Liver (tissue), 9 donors: ENCODE results near the gene NCDN. TPM values are rescaled to one million over a fixed set of nuclear protein-coding genes. Genes with fewer than 3 reads are reported as not detected.

Experiments
- DNase-seq: peaks from one replicate; pipeline ENCODE4 v3.0.0-alpha.2; 2017; ENCODE audit warnings: low spot score
- H3K27ac ChIP-seq, 2 donors: one replicate each; pipeline ENCODE4 v1.7.0; 2013; ENCODE audit warnings: inconsistent platforms in 2 of 2, low read length in 2 of 2, control low read depth in 1 of 2, low read depth in 1 of 2, mild to moderate bottlenecking in 1 of 2
- H3K27me3 ChIP-seq, 4 donors: one replicate each; pipeline versions ENCODE4 v1.6.1 to v1.7.0; 2013; ENCODE audit warnings: low read length in 3 of 4, inconsistent platforms in 1 of 4, mild to moderate bottlenecking in 1 of 4, moderate library complexity in 1 of 4; ENCODE audit not compliant: control insufficient read depth in 4 of 4, insufficient read depth in 4 of 4
- H3K36me3 ChIP-seq, 4 donors: one replicate each; pipeline versions ENCODE4 v1.6.1 to v1.7.0; 2013; ENCODE audit warnings: low read length in 3 of 4, mild to moderate bottlenecking in 3 of 4, low read depth in 1 of 4, moderate library complexity in 1 of 4; ENCODE audit not compliant: control insufficient read depth in 4 of 4, insufficient read depth in 3 of 4
- H3K4me1 ChIP-seq, 4 donors: one replicate each; pipeline versions ENCODE4 v1.6.1 to v1.7.0; 2013; ENCODE audit warnings: low read length in 3 of 4, mild to moderate bottlenecking in 3 of 4, moderate library complexity in 1 of 4; ENCODE audit not compliant: control insufficient read depth in 4 of 4, insufficient read depth in 4 of 4
- H3K4me3 ChIP-seq, 3 donors: one replicate each; pipeline versions ENCODE4 v1.6.1 to v1.7.0; 2013; ENCODE audit warnings: low read length in 3 of 3, control low read depth in 1 of 3, low read depth in 1 of 3, mild to moderate bottlenecking in 1 of 3
- H3K9ac ChIP-seq, 2 donors: one replicate each; pipeline ENCODE4 v1.7.0; 2013; ENCODE audit warnings: low read length in 2 of 2, mild to moderate bottlenecking in 2 of 2, moderate library complexity in 2 of 2, control low read depth in 1 of 2, low read depth in 1 of 2
- H3K9me3 ChIP-seq, 4 donors: one replicate each; pipeline versions ENCODE4 v1.6.1 to v1.7.0; 2013; ENCODE audit warnings: low read length in 3 of 4; ENCODE audit not compliant: control insufficient read depth in 4 of 4
- EGR1 ChIP-seq, 2 donors: IDR thresholded peaks; 2 replicates each; pipeline ENCODE4 v1.6.1; 2016 to 2018; ENCODE audit warnings: antibody characterized with exemption in 2 of 2, low read depth in 2 of 2
- FOXA1 ChIP-seq: IDR thresholded peaks from 2 replicates; pipeline ENCODE4 v1.6.1; 2016; ENCODE audit warnings: antibody characterized with exemption
- FOXA2 ChIP-seq: IDR thresholded peaks from 2 replicates; pipeline ENCODE4 v1.6.1; 2016; ENCODE audit warnings: antibody characterized with exemption
- GABPA ChIP-seq, 2 donors: IDR thresholded peaks in 1 of 2; conservative IDR thresholded peaks in 1 of 2; 2 replicates each; pipeline ENCODE4 v1.6.1; 2016; ENCODE audit warnings: antibody characterized with exemption in 2 of 2, mild to moderate bottlenecking in 1 of 2, moderate library complexity in 1 of 2
- HNF4A ChIP-seq, 2 donors: conservative IDR thresholded peaks; 2 replicates each; pipeline ENCODE4 v1.6.1; 2016; ENCODE audit warnings: antibody characterized with exemption in 2 of 2, mild to moderate bottlenecking in 2 of 2
- RAD21 ChIP-seq, 2 donors: IDR thresholded peaks; 2 replicates each; pipeline ENCODE4 v1.6.1; 2016; ENCODE audit warnings: antibody characterized with exemption in 2 of 2, mild to moderate bottlenecking in 2 of 2
- RXRA ChIP-seq, 2 donors: IDR thresholded peaks; 2 replicates each; pipeline ENCODE4 v1.6.1; 2017 to 2018; ENCODE audit warnings: antibody characterized with exemption in 2 of 2, mild to moderate bottlenecking in 1 of 2
- SP1 ChIP-seq: IDR thresholded peaks from 2 replicates; pipeline ENCODE4 v1.6.1; 2018; ENCODE audit warnings: antibody characterized with exemption, mild to moderate bottlenecking
- TAF1 ChIP-seq: conservative IDR thresholded peaks from 2 replicates; pipeline ENCODE4 v1.6.1; 2016; ENCODE audit warnings: antibody characterized with exemption, mild to moderate bottlenecking
- YY1 ChIP-seq: IDR thresholded peaks from 2 replicates; pipeline ENCODE4 v1.6.1; 2016; ENCODE audit warnings: antibody characterized with exemption, mild to moderate bottlenecking
- WGBS: extraction: QIAGEN DNeasy Blood & Tissue Kit; methylation state at CpG from one replicate; pipeline ENCODE4 v1.1.7; 2013; 5-methylcytosine and 5-hydroxymethylcytosine counted together
- polyA plus RNA-seq, 2 donors: library from polyadenylated mRNA; stranded (reverse) in 1 of 2; unstranded in 1 of 2; fragments of 200-250 nt in 1 of 2; fragments of >200 nt in 1 of 2; fragmentation: Nextera tagmentation in 1 of 2; extraction: Ambion mirVana in 1 of 2; gene quantifications; one replicate each; pipeline versions ENCODE4 v1.2.1 to v1.2.3, GENCODE V29; 2013 to 2015
- total RNA-seq, 2 donors: library from RNA; depleted of rRNA; stranded (reverse); fragments of >200 nt; gene quantifications; one replicate each; pipeline ENCODE4 v1.2.3, GENCODE V29; 2014
- TF ChIP-seq, protein P1 (sequence below): IDR thresholded peaks from 2 replicates; pipeline ENCODE4 v1.6.1; 2016; ENCODE audit warnings: antibody characterized with exemption
- TF ChIP-seq, protein P2 (sequence below): IDR thresholded peaks from 2 replicates; pipeline ENCODE4 v1.6.1; 2016; ENCODE audit warnings: antibody characterized with exemption, mild to moderate bottlenecking
- TF ChIP-seq, protein P3 (sequence below): fragments of 150-350 bp; IDR thresholded peaks from 2 replicates; pipeline ENCODE4 v1.5.1; 2017; ENCODE audit warnings: improper control_type of control experiment, low read depth, low read length; ENCODE audit not compliant: missing input control
- TF ChIP-seq, protein P4 (sequence below): IDR thresholded peaks from 2 replicates; pipeline ENCODE4 v1.6.1; 2016; ENCODE audit warnings: antibody characterized with exemption
- TF ChIP-seq, protein P5 (sequence below): IDR thresholded peaks from 2 replicates; pipeline ENCODE4 v1.6.1; 2016; ENCODE audit warnings: antibody characterized with exemption
- donor health status: healthy.
- donor health status: healthy.
- donor health status: healthy.
- donor health status: healthy.
- donor health status: healthy.

The NCDN gene
- total and polyA plus RNA-seq, 4 donors, result 2.7 to 7.9 (median 5.6) TPM

DNA sequence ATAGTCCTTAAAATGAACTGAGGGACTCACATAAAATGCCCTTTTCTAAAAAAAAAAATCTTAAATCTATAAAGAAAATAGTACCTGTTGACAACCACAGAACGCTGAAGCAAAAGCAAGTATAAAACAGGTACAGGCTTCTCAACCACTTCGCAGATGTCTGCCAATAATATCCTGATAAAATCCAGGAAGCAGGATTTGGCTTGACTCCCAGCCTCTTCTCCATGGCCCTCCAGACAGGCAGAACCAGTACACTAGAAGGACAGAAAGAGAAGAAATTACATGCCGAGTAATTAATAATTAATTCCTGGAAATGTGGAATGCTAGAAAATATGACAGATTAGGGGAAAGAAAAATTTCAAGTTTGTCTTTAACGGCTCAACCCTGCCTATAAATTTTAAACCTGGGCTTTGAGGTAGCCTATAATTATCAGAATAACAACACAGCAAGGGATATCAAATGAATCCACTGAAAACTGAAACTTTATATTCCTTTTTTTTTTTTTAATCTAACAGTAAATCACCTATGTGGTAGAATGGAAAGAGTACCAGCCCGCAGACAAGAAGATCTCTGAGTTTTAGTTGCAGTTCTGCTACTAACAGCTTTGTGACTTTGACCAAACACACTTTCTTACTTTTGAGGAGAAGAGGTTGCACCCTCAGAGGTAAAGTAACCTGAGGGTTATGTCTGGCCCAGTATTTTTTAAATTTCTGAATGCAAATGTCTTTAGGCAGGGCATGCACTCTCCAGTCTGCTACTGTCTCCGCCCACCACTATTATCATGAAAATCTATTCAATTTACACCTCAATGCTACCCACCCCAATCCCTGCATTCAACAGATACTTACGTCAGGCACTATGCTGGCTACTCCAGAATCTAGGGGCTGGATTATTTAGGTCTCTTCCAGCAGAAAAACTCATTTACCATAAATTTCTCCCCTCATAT, 3.1 kb upstream of the NCDN start:
- Histone ChIP-seq H3K4me3 (no peak overlapping the region), H3K27me3 (no peaks in the 10 kb centered on the region), H3K9me3 (no peaks in the 10 kb centered on the region), H3K9ac (no peak overlapping the region), H3K27ac (no peak overlapping the region), H3K4me1 (peaks cover 2 to 48% (median 42%) of the 10 kb centered on the region in 4 donors), H3K36me3 (peaks cover 1 to 25% (median 20%) of the 10 kb centered on the region in 4 donors)
- WGBS, result 51% methylated on average over 7 of the region's 7 CpGs
- no peak for DNase-seq
- TF ChIP-seq YY1, result peak; percentile 49
- no peak for TF ChIP-seq RXRA (IDR thresholded peaks at IDR 0.05)
- TF ChIP-seq, protein P1, sequence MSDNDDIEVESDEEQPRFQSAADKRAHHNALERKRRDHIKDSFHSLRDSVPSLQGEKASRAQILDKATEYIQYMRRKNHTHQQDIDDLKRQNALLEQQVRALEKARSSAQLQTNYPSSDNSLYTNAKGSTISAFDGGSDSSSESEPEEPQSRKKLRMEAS, result no peak
- TF ChIP-seq, protein P2, sequence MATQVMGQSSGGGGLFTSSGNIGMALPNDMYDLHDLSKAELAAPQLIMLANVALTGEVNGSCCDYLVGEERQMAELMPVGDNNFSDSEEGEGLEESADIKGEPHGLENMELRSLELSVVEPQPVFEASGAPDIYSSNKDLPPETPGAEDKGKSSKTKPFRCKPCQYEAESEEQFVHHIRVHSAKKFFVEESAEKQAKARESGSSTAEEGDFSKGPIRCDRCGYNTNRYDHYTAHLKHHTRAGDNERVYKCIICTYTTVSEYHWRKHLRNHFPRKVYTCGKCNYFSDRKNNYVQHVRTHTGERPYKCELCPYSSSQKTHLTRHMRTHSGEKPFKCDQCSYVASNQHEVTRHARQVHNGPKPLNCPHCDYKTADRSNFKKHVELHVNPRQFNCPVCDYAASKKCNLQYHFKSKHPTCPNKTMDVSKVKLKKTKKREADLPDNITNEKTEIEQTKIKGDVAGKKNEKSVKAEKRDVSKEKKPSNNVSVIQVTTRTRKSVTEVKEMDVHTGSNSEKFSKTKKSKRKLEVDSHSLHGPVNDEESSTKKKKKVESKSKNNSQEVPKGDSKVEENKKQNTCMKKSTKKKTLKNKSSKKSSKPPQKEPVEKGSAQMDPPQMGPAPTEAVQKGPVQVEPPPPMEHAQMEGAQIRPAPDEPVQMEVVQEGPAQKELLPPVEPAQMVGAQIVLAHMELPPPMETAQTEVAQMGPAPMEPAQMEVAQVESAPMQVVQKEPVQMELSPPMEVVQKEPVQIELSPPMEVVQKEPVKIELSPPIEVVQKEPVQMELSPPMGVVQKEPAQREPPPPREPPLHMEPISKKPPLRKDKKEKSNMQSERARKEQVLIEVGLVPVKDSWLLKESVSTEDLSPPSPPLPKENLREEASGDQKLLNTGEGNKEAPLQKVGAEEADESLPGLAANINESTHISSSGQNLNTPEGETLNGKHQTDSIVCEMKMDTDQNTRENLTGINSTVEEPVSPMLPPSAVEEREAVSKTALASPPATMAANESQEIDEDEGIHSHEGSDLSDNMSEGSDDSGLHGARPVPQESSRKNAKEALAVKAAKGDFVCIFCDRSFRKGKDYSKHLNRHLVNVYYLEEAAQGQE, result no peak
- no peak for TF ChIP-seq HNF4A (conservative IDR thresholded peaks at IDR 0.05)
- TF ChIP-seq, protein P3, sequence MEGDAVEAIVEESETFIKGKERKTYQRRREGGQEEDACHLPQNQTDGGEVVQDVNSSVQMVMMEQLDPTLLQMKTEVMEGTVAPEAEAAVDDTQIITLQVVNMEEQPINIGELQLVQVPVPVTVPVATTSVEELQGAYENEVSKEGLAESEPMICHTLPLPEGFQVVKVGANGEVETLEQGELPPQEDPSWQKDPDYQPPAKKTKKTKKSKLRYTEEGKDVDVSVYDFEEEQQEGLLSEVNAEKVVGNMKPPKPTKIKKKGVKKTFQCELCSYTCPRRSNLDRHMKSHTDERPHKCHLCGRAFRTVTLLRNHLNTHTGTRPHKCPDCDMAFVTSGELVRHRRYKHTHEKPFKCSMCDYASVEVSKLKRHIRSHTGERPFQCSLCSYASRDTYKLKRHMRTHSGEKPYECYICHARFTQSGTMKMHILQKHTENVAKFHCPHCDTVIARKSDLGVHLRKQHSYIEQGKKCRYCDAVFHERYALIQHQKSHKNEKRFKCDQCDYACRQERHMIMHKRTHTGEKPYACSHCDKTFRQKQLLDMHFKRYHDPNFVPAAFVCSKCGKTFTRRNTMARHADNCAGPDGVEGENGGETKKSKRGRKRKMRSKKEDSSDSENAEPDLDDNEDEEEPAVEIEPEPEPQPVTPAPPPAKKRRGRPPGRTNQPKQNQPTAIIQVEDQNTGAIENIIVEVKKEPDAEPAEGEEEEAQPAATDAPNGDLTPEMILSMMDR, result no peak
- TF ChIP-seq, protein P4, sequence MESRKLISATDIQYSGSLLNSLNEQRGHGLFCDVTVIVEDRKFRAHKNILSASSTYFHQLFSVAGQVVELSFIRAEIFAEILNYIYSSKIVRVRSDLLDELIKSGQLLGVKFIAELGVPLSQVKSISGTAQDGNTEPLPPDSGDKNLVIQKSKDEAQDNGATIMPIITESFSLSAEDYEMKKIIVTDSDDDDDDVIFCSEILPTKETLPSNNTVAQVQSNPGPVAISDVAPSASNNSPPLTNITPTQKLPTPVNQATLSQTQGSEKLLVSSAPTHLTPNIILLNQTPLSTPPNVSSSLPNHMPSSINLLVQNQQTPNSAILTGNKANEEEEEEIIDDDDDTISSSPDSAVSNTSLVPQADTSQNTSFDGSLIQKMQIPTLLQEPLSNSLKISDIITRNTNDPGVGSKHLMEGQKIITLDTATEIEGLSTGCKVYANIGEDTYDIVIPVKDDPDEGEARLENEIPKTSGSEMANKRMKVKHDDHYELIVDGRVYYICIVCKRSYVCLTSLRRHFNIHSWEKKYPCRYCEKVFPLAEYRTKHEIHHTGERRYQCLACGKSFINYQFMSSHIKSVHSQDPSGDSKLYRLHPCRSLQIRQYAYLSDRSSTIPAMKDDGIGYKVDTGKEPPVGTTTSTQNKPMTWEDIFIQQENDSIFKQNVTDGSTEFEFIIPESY, result no peak
- no peak for TF ChIP-seq GABPA (IDR thresholded peaks at IDR 0.05 in 1 of 2, conservative IDR thresholded peaks at IDR 0.05 in 1 of 2)
- TF ChIP-seq FOXA2, result no peak
- no peak for TF ChIP-seq TAF1
- peak in 1 of 2 donors; percentile 26 for TF ChIP-seq RAD21 (IDR thresholded peaks at IDR 0.05)

DNA sequence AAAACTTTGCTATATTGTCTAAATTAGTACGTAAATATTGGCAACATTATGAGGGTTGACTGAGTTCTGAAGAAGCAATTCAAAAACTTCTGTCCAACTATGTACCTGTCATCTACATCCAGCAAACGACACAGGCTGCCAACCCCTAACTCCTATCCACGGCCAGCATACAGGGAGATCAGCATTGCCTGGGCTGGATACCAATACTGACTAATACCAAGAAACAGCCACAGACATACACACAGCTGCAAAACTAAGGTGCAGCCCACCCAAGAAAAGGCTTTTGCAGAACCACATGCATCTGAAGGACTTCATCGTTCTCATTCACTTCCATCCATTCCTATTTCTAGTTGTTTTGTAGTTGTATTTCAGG, 2.4 kb upstream of the NCDN start:
- Histone ChIP-seq H3K4me3 (no peak overlapping the region), H3K4me1 (peaks cover 2 to 50% (median 42%) of the 10 kb centered on the region in 4 donors), H3K36me3 (peaks cover 0 to 22% (median 16%) of the 10 kb centered on the region in 4 donors), H3K9ac (no peak overlapping the region), H3K27me3 (no peaks in the 10 kb centered on the region), H3K9me3 (no peaks in the 10 kb centered on the region), H3K27ac (peak overlapping the region in 1 of 2 donors; percentile 99)
- DNase-seq, result no peak
- 82% methylated on average over 4 of the region's 4 CpGs for WGBS
- TF ChIP-seq, protein P3, result no peak
- TF ChIP-seq RAD21 (IDR thresholded peaks at IDR 0.05), result no peak
- TF ChIP-seq, protein P5, sequence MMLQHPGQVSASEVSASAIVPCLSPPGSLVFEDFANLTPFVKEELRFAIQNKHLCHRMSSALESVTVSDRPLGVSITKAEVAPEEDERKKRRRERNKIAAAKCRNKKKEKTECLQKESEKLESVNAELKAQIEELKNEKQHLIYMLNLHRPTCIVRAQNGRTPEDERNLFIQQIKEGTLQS, result no peak
- TF ChIP-seq, protein P1, result no peak
- TF ChIP-seq HNF4A (conservative IDR thresholded peaks at IDR 0.05), result no peak
- no peak for TF ChIP-seq SP1
- TF ChIP-seq EGR1 (IDR thresholded peaks at IDR 0.05; ENCODE audit: low read depth in 2 of 2), result no peak
- TF ChIP-seq FOXA2, result no peak
- no peak for TF ChIP-seq GABPA (IDR thresholded peaks at IDR 0.05 in 1 of 2, conservative IDR thresholded peaks at IDR 0.05 in 1 of 2)
- no peak for TF ChIP-seq YY1
- TF ChIP-seq, protein P4, result no peak
- TF ChIP-seq FOXA1, result no peak
